Subcutaneous adipose tissue (tissue), 4 donors: ENCODE results near the gene C1orf226. TPM values are rescaled to one million over a fixed set of nuclear protein-coding genes. Genes with fewer than 3 reads are reported as not detected.

ENCODE experiments used
- small RNA-seq: library from RNA; depleted of rRNA; stranded (forward); fragments of <200 nt; gene quantifications from one replicate; pipeline ENCODE3, GENCODE V24; 2016
- total RNA-seq, 4 donors: library from RNA; depleted of rRNA; stranded (reverse); fragments of >200 nt; gene quantifications; one replicate each; pipeline ENCODE4 v1.1.0, GENCODE V29; 2016

The C1orf226 gene
- total RNA-seq, 4 donors from 2014 or later = 1.1 to 13.4 (median 3.1) TPM

Small RNAs within 50 kb of the gene (small RNA-seq; reads per million reads assigned to genes)
- gene MIR556 (not detected), gene RNA5SP61 (not detected)

Other genes with a start within 250 kb of the C1orf226 start
- not detected for gene SPATA46, start 4.9 kb upstream of the C1orf226 start, total RNA-seq
- under 1 TPM in 2 of 4 donors, not detected in 2; 0.22 to 0.68 TPM for gene SH2D1B, start 30.4 kb downstream of the C1orf226 start, total RNA-seq
- gene UHMK1, start 116.1 kb downstream of the C1orf226 start, total RNA-seq = 100 to 1,000 TPM in 1 of 4 donors, 10 to 100 TPM in 3; 74.4 to 144 (median 84.6) TPM
- gene UAP1, start 180.0 kb downstream of the C1orf226 start, total RNA-seq = 100 to 1,000 TPM in 3 of 4 donors, 10 to 100 TPM in 1; 93.8 to 427 (median 206) TPM